Fibroblast of gingiva (primary cell): ENCODE measurements around the gene LZTS2.

Experiments
- DNase-seq: peaks from one replicate; pipeline ENCODE4 v3.0.0-alpha.2; 2011; ENCODE audit warnings: low read depth

LZTS2 gene

GRCh38 chr10:100998183-100998990 is 1.2 kb upstream of the LZTS2 start:
- DNase-seq, result peak; percentile 78

GRCh38 chr10:100998991-100999741 is 442 bp upstream of the LZTS2 start:
- DNase-seq, result peak; percentile 84

GRCh38 chr10:101000127-101000914 is 713 bp downstream of the LZTS2 start:
- no peak for DNase-seq

GRCh38 chr10:101000915-101001658 is 1.5 kb downstream of the LZTS2 start:
- DNase-seq, result peak; percentile 92

- no peak for DNase-seq
Measured at GRCh38 chr10:101001659-101002035, 2.0 kb downstream of the LZTS2 start.

- DNase-seq, result no peak
Measured at GRCh38 chr10:101002456-101002855, 2.8 kb downstream of the LZTS2 start.

- no peak for DNase-seq
Measured at GRCh38 chr10:101003639-101004206, 4.1 kb downstream of the LZTS2 start.

- DNase-seq, result no peak
Measured at GRCh38 chr10:101005361-101005760, 5.8 kb downstream of the LZTS2 start.

- DNase-seq, result no peak
Measured at GRCh38 chr10:101005869-101006567, 6.4 kb downstream of the LZTS2 start.

GRCh38 chr10:101006593-101007098 is 7.0 kb downstream of the LZTS2 start:
- no peak for DNase-seq

- no peak for DNase-seq
Measured at GRCh38 chr10:101007099-101007711, 7.6 kb downstream of the LZTS2 start.

GRCh38 chr10:101007915-101008822 is 8.6 kb downstream of the LZTS2 start:
- DNase-seq, result no peak

GRCh38 chr10:101008823-101009423 is 9.3 kb downstream of the LZTS2 start:
- no peak for DNase-seq

- DNase-seq, result no peak
Measured at GRCh38 chr10:101010329-101010728, 10.7 kb downstream of the LZTS2 start.

GRCh38 chr10:101011517-101012423 is 12.2 kb downstream of the LZTS2 start:
- DNase-seq, result no peak

- peak; percentile 84 for DNase-seq
Measured at GRCh38 chr10:101012525-101013364, 13.1 kb downstream of the LZTS2 start.

- no peak for DNase-seq
Measured at GRCh38 chr10:101013365-101013825, 13.8 kb downstream of the LZTS2 start.
